ENCODE measurements around the gene GCNT1.

DNA sequence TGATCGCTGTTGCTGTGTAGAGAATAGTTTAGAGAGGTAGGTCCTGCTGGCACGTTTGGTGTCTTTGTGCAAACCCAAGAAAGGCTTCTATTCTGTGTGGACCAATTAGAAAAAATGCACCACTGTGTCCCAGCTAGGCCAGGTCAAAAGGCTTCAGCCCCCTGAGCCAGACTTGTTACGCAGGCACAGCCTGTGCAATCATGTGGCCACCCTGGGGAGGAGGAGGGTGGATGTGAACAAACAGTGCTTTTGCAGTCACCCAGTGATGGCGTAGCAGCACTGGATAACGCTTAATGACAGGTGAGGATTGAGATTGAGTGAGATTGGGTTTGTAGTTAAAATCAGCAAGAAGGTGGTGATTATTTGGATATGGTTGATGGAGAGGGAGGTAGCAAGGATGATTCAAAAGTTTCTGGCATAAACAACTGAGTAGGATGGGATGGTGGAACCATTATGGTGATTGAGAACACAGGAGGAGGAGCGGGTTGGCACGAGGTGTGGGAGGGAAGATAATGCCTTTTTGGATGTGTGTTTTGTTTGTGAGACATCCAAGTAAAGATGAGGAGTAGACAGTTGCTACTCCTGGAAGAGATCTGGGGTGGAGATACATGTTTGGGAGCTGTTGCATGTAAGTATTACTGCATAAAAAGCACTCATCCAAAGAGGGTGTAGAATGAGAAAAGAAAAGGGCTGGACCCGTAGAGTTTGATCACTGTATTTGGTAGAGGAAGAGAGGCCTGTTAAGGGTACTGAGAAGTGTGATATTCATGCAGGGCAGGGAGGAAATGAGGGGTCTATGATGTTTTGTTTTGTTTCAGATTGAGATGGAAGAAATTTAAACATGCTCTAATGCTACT lies 6.7 kb downstream of the GCNT1 start:
- TF ChIP-seq, protein P1, sequence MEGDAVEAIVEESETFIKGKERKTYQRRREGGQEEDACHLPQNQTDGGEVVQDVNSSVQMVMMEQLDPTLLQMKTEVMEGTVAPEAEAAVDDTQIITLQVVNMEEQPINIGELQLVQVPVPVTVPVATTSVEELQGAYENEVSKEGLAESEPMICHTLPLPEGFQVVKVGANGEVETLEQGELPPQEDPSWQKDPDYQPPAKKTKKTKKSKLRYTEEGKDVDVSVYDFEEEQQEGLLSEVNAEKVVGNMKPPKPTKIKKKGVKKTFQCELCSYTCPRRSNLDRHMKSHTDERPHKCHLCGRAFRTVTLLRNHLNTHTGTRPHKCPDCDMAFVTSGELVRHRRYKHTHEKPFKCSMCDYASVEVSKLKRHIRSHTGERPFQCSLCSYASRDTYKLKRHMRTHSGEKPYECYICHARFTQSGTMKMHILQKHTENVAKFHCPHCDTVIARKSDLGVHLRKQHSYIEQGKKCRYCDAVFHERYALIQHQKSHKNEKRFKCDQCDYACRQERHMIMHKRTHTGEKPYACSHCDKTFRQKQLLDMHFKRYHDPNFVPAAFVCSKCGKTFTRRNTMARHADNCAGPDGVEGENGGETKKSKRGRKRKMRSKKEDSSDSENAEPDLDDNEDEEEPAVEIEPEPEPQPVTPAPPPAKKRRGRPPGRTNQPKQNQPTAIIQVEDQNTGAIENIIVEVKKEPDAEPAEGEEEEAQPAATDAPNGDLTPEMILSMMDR (IDR thresholded peaks at IDR 0.05): no peak
- TF ChIP-seq NR3C1 (CRISPR knock-in tag; conservative IDR thresholded peaks at IDR 0.05; ENCODE audit: low read depth) (no peak), MXD4 (CRISPR knock-in tag; IDR thresholded peaks at IDR 0.05; ENCODE audit: borderline replicate concordance) (no peak), FOXK1 (CRISPR knock-in tag; IDR thresholded peaks at IDR 0.05) (no peak), MAX (CRISPR knock-in tag; IDR thresholded peaks at IDR 0.05) (no peak), ZNF263 (CRISPR knock-in tag; IDR thresholded peaks at IDR 0.05; ENCODE audit: low read depth) (no peak)
- TF ChIP-seq, protein P2, sequence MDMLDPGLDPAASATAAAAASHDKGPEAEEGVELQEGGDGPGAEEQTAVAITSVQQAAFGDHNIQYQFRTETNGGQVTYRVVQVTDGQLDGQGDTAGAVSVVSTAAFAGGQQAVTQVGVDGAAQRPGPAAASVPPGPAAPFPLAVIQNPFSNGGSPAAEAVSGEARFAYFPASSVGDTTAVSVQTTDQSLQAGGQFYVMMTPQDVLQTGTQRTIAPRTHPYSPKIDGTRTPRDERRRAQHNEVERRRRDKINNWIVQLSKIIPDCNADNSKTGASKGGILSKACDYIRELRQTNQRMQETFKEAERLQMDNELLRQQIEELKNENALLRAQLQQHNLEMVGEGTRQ (CRISPR knock-in tag; IDR thresholded peaks at IDR 0.05): no peak

Data from WTC11 (cell line).